Upper lobe of left lung (tissue), 6 donors: ENCODE measurements around the gene C10orf67. TPM values are rescaled to one million over a fixed set of nuclear protein-coding genes. Genes with fewer than 3 reads are reported as not detected.
A peak's percentile ranks its signal among the peaks of the same experiment; 100 is the strongest.

Experiments used
- ATAC-seq, 2 donors: fragments of 200-7000 bp; cut with Tn5 transposase; one replicate each; pipeline ENCODE4 v1.9.1; 2022; ENCODE audit warnings: mild to moderate bottlenecking in 2 of 2, moderate library complexity in 2 of 2; ENCODE audit not compliant: low FRiP score in 2 of 2
- DNase-seq, 2 donors: peaks; one replicate each; pipeline ENCODE4 v3.0.0-alpha.2; 2019 to 2020
- H3K27ac ChIP-seq, 4 donors: fragments of 200-600 bp; sonication (generic); one replicate each; pipeline ENCODE4 v1.5.1; 2016 to 2019
- H3K27me3 ChIP-seq, 4 donors: fragments of 200-600 bp; sonication (generic); one replicate each; pipeline ENCODE4 v1.5.1; 2017 to 2019
- H3K36me3 ChIP-seq, 4 donors: fragments of 200-600 bp; sonication (generic); one replicate each; pipeline ENCODE4 v1.5.1; 2016 to 2019
- H3K4me1 ChIP-seq, 4 donors: fragments of 200-600 bp; sonication (generic); one replicate each; pipeline ENCODE4 v1.5.1; 2018 to 2019
- H3K4me3 ChIP-seq, 4 donors: fragments of 200-600 bp; sonication (generic); one replicate each; pipeline ENCODE4 v1.5.1; 2017 to 2019; ENCODE audit warnings: mild to moderate bottlenecking in 2 of 4, moderate library complexity in 1 of 4
- H3K9me3 ChIP-seq, 4 donors: fragments of 200-600 bp; sonication (generic); one replicate each; pipeline ENCODE4 v1.5.1; 2018 to 2019
- EP300 ChIP-seq, 4 donors: sonication (generic); formaldehyde crosslinking; IDR thresholded peaks; one replicate each; pipeline ENCODE4 v1.5.1; 2017; ENCODE audit warnings: antibody characterized with exemption in 4 of 4, control low read depth in 2 of 4
- POLR2A ChIP-seq, 4 donors: fragments of 450-650 bp; IDR thresholded peaks; one replicate each; pipeline ENCODE4 v1.5.1; 2016 to 2017; ENCODE audit warnings: antibody characterized with exemption in 4 of 4, mild to moderate bottlenecking in 2 of 4
- POLR2AphosphoS5 ChIP-seq, 2 donors: sonication (generic); formaldehyde crosslinking; IDR thresholded peaks; one replicate each; pipeline ENCODE4 v1.5.1; 2017; ENCODE audit warnings: antibody characterized with exemption in 2 of 2
- WGBS, 2 donors: methylation state at CpG; one replicate each; pipeline ENCODE4 v1.1.5; 2017 to 2018; 5-methylcytosine and 5-hydroxymethylcytosine counted together
- total RNA-seq, 6 donors: library from RNA; depleted of rRNA in 4 of 6; stranded (reverse); fragments of >200 nt in 4 of 6; gene quantifications; one replicate each; pipeline versions ENCODE4 v1.1.0 to v1.2.1, GENCODE V29; 2016 to 2021
- TF ChIP-seq, protein P1 (sequence below), 6 experiments: fragments of 450-650 bp in 4 of 6; fragments of 200-600 bp in 2 of 6; sonication (generic) in 2 of 6; IDR thresholded peaks; one replicate each; pipeline ENCODE4 v1.5.1; 2016 to 2019; ENCODE audit warnings: antibody characterized with exemption in 6 of 6
- donor health status: DM: no; HTN: no; CAD: no; lungs with moderate emphysema.
- donor health status: DM: no; HTN: yes; CAD: no; lungs with severe emphysema.

Gene C10orf67
- total RNA-seq, 6 donors from 2014 or later: 1.7 to 7.3 (median 4.2) TPM

DNA sequence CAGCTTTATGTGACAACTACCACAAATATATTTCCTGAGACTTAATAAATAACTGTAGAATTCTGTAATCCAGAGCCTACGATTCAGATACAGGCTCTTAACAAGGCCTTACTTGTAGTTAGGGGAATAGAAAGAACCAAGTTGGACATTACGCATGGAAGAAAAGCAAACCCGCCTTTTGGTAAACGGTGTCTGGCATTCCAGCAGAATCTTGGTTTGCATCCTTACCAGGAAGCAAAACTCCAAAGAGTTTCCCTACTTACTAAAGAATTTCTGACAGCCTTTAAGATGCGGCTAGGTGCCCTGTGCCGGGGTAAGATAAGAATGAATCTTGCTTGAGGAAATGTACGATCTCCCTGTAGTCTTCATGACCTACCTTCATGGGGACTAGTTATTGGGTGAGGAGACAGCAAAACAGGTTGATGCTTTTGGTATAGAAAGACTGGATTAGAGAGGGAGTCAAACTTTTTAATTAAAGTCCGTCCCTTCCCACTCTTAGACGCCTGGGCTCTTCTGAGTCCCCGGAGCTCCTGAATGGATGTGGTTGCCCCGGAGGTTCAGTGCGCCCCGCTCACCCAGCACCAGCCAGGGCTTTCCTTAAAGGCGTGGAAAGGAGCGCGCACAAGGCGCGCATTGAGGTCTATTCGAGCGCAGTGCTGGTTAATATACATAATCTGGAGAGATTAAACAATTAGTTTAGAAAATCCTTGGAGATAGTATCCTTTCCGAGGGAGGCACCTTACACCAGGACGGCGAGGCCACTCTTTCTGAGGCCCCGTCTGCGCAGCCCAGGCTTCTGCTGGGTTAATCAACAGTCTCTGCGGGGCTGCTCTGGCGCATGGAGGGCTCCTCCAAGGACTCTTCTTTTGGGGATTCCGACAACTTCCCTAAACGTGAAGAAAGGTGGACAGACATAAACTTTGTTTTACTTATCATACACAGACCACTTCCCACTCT lies 140.9 kb downstream of the C10orf67 start:
- H3K4me1 ChIP-seq: peaks cover 0 to 9% (median 0%) of the 10 kb centered on the region in 4 donors
- H3K4me3 ChIP-seq: no peak overlapping the region
- no peaks in the 10 kb centered on the region for H3K36me3 ChIP-seq
- ATAC-seq: no peak
- H3K27ac ChIP-seq: no peak overlapping the region
- H3K9me3 ChIP-seq: no peaks in the 10 kb centered on the region
- peaks cover 0 to 13% (median 4%) of the 10 kb centered on the region in 4 donors for H3K27me3 ChIP-seq
- WGBS, 2 donors: 15 to 29% methylated on average over 25 to 29 of the region's 29 CpGs
- TF ChIP-seq, protein P1, sequence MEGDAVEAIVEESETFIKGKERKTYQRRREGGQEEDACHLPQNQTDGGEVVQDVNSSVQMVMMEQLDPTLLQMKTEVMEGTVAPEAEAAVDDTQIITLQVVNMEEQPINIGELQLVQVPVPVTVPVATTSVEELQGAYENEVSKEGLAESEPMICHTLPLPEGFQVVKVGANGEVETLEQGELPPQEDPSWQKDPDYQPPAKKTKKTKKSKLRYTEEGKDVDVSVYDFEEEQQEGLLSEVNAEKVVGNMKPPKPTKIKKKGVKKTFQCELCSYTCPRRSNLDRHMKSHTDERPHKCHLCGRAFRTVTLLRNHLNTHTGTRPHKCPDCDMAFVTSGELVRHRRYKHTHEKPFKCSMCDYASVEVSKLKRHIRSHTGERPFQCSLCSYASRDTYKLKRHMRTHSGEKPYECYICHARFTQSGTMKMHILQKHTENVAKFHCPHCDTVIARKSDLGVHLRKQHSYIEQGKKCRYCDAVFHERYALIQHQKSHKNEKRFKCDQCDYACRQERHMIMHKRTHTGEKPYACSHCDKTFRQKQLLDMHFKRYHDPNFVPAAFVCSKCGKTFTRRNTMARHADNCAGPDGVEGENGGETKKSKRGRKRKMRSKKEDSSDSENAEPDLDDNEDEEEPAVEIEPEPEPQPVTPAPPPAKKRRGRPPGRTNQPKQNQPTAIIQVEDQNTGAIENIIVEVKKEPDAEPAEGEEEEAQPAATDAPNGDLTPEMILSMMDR (IDR thresholded peaks at IDR 0.05): no peak
- TF ChIP-seq POLR2AphosphoS5 (IDR thresholded peaks at IDR 0.05): no peak
- TF ChIP-seq POLR2A (IDR thresholded peaks at IDR 0.05): no peak
- TF ChIP-seq EP300 (IDR thresholded peaks at IDR 0.05): no peak
- peak in 1 of 2 donors; percentile 43 for DNase-seq

DNA sequence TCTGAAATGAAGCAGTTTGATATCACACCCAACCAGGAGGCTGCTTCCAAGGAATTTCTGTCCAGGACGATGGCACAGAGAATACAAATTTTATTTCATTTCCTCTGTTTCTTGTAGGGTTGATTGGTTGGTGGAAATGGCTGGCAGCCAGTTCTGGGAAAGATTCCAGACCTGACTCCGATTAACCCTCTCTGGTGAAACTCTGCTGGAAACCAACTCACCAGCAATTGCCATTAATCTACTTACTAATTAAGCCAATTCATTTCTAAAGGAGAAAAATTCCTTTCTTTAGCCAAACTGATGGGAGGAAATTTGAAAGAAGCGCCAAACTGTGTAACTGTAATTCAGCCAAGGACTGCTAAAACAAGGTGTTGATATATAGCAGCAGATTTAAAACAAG lies 141.8 kb downstream of the C10orf67 start:
- H3K27me3 ChIP-seq: peaks cover 0 to 13% (median 4%) of the 10 kb centered on the region in 4 donors
- H3K4me1 ChIP-seq: peaks cover 0 to 9% (median 0%) of the 10 kb centered on the region in 4 donors
- no peak for ATAC-seq
- H3K4me3 ChIP-seq: no peak overlapping the region
- no peak for DNase-seq
- H3K36me3 ChIP-seq: no peaks in the 10 kb centered on the region
- TF ChIP-seq POLR2AphosphoS5 (IDR thresholded peaks at IDR 0.05) (no peak), POLR2A (IDR thresholded peaks at IDR 0.05) (no peak), EP300 (IDR thresholded peaks at IDR 0.05) (no peak)
- TF ChIP-seq, protein P1 (IDR thresholded peaks at IDR 0.05): no peak
- WGBS, 2 donors: 3 to 4% methylated on average over 3 of the region's 3 CpGs
- H3K27ac ChIP-seq: no peak overlapping the region
- no peaks in the 10 kb centered on the region for H3K9me3 ChIP-seq

DNA sequence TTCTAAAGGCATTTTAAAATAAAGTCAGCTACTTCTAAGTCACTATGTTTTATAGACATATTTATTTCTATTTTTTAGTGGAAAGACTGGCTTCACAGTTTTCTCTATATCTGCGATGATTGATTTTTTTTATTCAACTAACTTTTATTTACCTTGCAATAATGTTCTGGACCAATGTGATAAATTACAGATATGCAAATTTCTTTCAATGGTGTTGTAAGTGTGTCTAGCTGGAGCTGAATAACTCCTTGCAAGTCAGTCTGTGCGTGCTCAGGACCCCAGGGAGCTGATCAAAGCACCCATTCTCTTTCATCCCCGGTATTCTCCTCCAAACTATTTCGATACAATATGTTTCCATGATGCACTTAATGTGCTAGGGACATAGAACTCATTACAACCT lies 142.8 kb downstream of the C10orf67 start:
- 4 to 22% methylated on average over 4 of the region's 4 CpGs for WGBS, 2 donors
- H3K4me1 ChIP-seq: peaks cover 0 to 9% (median 0%) of the 10 kb centered on the region in 4 donors
- no peak overlapping the region for H3K27ac ChIP-seq
- TF ChIP-seq POLR2A (IDR thresholded peaks at IDR 0.05) (no peak), EP300 (IDR thresholded peaks at IDR 0.05) (no peak), POLR2AphosphoS5 (IDR thresholded peaks at IDR 0.05) (no peak)
- TF ChIP-seq, protein P1 (IDR thresholded peaks at IDR 0.05): no peak
- no peak for ATAC-seq
- no peak for DNase-seq
- no peaks in the 10 kb centered on the region for H3K9me3 ChIP-seq
- peaks cover 0 to 13% (median 4%) of the 10 kb centered on the region in 4 donors for H3K27me3 ChIP-seq
- no peak overlapping the region for H3K4me3 ChIP-seq
- H3K36me3 ChIP-seq: no peaks in the 10 kb centered on the region

DNA sequence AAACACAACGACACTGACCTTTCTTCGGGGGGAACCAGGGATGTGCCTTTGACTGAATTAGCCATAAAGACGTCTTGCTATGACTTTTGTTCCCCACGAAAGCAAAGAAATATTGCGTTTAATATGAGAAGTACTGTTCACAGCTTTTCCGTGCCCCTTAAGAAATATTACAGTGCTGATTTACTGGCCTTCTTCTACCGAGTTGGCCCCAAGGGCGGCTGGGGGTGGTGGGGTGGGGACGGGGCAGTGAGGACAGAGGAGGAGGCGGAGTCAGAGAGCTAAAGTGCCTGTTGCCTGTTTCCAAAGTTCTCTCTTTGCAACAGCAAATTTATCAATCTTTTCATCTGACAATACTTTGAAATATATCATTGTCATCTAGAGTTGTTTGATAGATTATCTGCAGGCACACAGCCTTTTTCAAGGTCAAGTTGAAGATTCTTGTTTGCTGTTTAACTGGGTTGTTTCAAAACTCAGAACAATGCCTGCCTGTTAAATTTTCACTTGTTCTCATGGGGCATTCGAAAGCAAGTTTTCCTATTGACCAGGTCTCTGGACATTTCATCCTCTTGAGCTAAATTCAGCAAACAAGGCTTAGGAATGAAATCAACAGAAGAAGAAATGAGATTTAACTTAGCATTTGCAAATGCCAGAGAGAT lies 143.5 kb downstream of the C10orf67 start:
- Histone ChIP-seq H3K9me3 (no peaks in the 10 kb centered on the region), H3K27ac (no peak overlapping the region), H3K4me3 (no peak overlapping the region), H3K4me1 (peaks cover 0 to 9% (median 0%) of the 10 kb centered on the region in 4 donors), H3K27me3 (peaks cover 0 to 13% (median 6%) of the 10 kb centered on the region in 4 donors), H3K36me3 (no peaks in the 10 kb centered on the region)
- DNase-seq: no peak
- no peak for ATAC-seq
- 4 to 5% methylated on average over 9 to 11 of the region's 11 CpGs for WGBS, 2 donors
- no peak for TF ChIP-seq POLR2AphosphoS5 (IDR thresholded peaks at IDR 0.05)
- no peak for TF ChIP-seq POLR2A (IDR thresholded peaks at IDR 0.05)
- TF ChIP-seq, protein P1 (IDR thresholded peaks at IDR 0.05): no peak
- no peak for TF ChIP-seq EP300 (IDR thresholded peaks at IDR 0.05)
